Naive thymus-derived CD4-positive, alpha-beta T cell (primary cell): Measurements from ENCODE around the gene ETV6. TPM values are rescaled to one million over a fixed set of nuclear protein-coding genes. Genes with fewer than 3 reads are reported as not detected.

Experiments used
- ATAC-seq: fragments of 150-1000 bp; cut with Tn5 transposase; 2 replicates; pipeline ENCODE4 v1.10.0; 2021; ENCODE audit warnings: mild to moderate bottlenecking, moderate library complexity
- CTCF ChIA-PET: fragments of 350-600 bp; sonication (Branson Sonifier 250); formaldehyde crosslinking; loops from one replicate; lab custom pipeline; 2021; ENCODE audit warnings: antibody characterized with exemption; lab: Charles Lee
- POLR2A ChIA-PET: fragments of 350-600 bp; sonication (Branson Sonifier 250); formaldehyde crosslinking; loops from one replicate; lab custom pipeline; 2021; ENCODE audit warnings: antibody characterized with exemption, inconsistent platforms; lab: Charles Lee
- DNase-seq, 9 donors: peaks; one replicate each; pipeline versions ENCODE4 v3.0.0 to v3.0.0-alpha.2; 2020 to 2022; ENCODE audit warnings: mixed read lengths in 1 of 9
- H3K27ac ChIP-seq: one replicate; pipeline ENCODE4 v1.7.0; 2013; ENCODE audit warnings: mild to moderate bottlenecking, low read depth, low read length, moderate library complexity
- H3K27me3 ChIP-seq, 2 donors: one replicate each; pipeline ENCODE4 v1.7.0; 2013; ENCODE audit warnings: low read length in 2 of 2, mild to moderate bottlenecking in 2 of 2, moderate library complexity in 2 of 2; ENCODE audit not compliant: control insufficient read depth in 2 of 2, insufficient read depth in 2 of 2
- H3K36me3 ChIP-seq, 3 experiments: 1 replicate in 2 of 3; 2 replicates in 1 of 3; pipeline ENCODE4 v1.7.0; 2013; ENCODE audit warnings: low read length in 3 of 3, mild to moderate bottlenecking in 3 of 3, moderate library complexity in 1 of 3; ENCODE audit not compliant: insufficient read depth in 3 of 3, control insufficient read depth in 2 of 3
- H3K4me1 ChIP-seq, 2 donors: one replicate each; pipeline ENCODE4 v1.7.0; 2013; ENCODE audit warnings: low read length in 2 of 2, mild to moderate bottlenecking in 2 of 2, moderate library complexity in 1 of 2; ENCODE audit not compliant: control insufficient read depth in 2 of 2, insufficient read depth in 2 of 2
- H3K4me3 ChIP-seq: 2 replicates; pipeline ENCODE4 v1.7.0; 2013; ENCODE audit warnings: mild to moderate bottlenecking, low read length
- H3K9me3 ChIP-seq, 3 experiments: 1 replicate in 2 of 3; 2 replicates in 1 of 3; pipeline ENCODE4 v1.7.0; 2013; ENCODE audit warnings: low read length in 3 of 3; ENCODE audit not compliant: control insufficient read depth in 2 of 3
- H3K27ac Mint-ChIP-seq, 9 donors: one replicate each; pipeline ENCODE4 v1.8.0; 2020 to 2022; ENCODE audit warnings: mixed read lengths in 9 of 9, mild to moderate bottlenecking in 8 of 9, moderate library complexity in 5 of 9, inconsistent platforms in 2 of 9
- H3K27me3 Mint-ChIP-seq, 5 donors: one replicate each; pipeline ENCODE4 v1.8.0; 2021 to 2022; ENCODE audit warnings: mixed read lengths in 5 of 5, mild to moderate bottlenecking in 1 of 5
- H3K36me3 Mint-ChIP-seq, 5 donors: one replicate each; pipeline ENCODE4 v1.8.0; 2020 to 2022; ENCODE audit warnings: mixed read lengths in 5 of 5, mild to moderate bottlenecking in 3 of 5, inconsistent platforms in 1 of 5
- H3K4me1 Mint-ChIP-seq, 7 donors: one replicate each; pipeline ENCODE4 v1.8.0; 2020 to 2022; ENCODE audit warnings: mixed read lengths in 7 of 7, mild to moderate bottlenecking in 3 of 7, inconsistent platforms in 1 of 7
- H3K4me3 Mint-ChIP-seq, 10 donors: one replicate each; pipeline ENCODE4 v1.8.0; 2020 to 2022; ENCODE audit warnings: mild to moderate bottlenecking in 10 of 10, mixed read lengths in 10 of 10, moderate library complexity in 6 of 10, inconsistent platforms in 2 of 10
- H3K9me3 Mint-ChIP-seq, 11 donors: one replicate each; pipeline ENCODE4 v1.8.0; 2020 to 2022; ENCODE audit warnings: mixed read lengths in 11 of 11, mild to moderate bottlenecking in 4 of 11, inconsistent platforms in 1 of 11, moderate library complexity in 1 of 11
- intact Hi-C, 2 donors: fragments of 100-400 bp; cut with micrococcal nuclease; formaldehyde crosslinking; loops; one replicate each; pipeline ENCODE4 v1.15.1; 2023
- polyA plus RNA-seq, 2 donors: library from polyadenylated mRNA; unstranded; fragments of 300-500 nt; fragmentation: Illumina TruSeq; gene quantifications; one replicate each; pipeline ENCODE4 v1.2.3, GENCODE V29; 2021
- total RNA-seq, 6 experiments: library from RNA in 5 of 6; stranded (reverse) in 5 of 6; gene quantifications; 1 replicate in 5 of 6; 2 replicates in 1 of 6; pipeline ENCODE4 v1.2.3 and lab custom pipeline; 2021 to 2026

The ETV6 gene
- total and polyA plus RNA-seq, 7 experiments from 2014 or later, result 2.2 to 70.3 (median 25.3) TPM

DNA sequence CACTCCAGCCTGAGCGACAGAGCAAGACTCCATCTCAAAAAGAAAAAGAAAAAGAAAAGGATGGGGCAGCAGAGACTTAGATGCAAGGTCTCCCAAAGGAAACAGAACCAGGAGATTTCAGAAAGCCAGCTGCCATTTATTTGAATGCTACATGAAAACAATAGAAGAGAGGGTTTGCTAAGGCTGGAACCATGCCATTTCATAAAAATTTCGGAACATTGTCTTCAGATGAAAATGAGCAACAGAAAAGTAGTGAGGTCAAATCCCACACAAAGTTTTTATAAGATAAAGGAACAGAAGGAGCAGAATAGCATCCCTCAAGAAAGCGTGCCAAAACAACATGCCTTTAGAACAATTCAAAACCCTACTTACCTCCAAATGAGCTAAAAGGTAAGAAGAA, 175.3 kb downstream of the ETV6 start:
- intact Hi-C loops, result no loop called here
- Mint-ChIP-seq H3K27ac (peak overlapping the region in 3 of 9 donors; percentile 14 to 75 (median 55)), H3K36me3 (peaks cover 15 to 27% (median 25%) of the 10 kb centered on the region in 5 donors), H3K4me3 (no peak overlapping the region), H3K4me1 (peaks cover 22 to 42% (median 31%) of the 10 kb centered on the region in 7 donors), H3K9me3 (peaks cover 0 to 2% (median 0%) of the 10 kb centered on the region in 11 donors), H3K27me3 (no peaks in the 10 kb centered on the region)
- ATAC-seq (no peak), DNase-seq (no peak)
- no peaks in the 10 kb centered on the region for H3K27me3 ChIP-seq
- POLR2A ChIA-PET, result interaction anchor here (0.5 kb wide), 1 partner anchor 128 kb away, joined by 3 read pairs; no protein-coding TSS in a partner anchor
- H3K4me3 ChIP-seq, result no peak overlapping the region
- CTCF ChIA-PET, result interaction anchor here (0.7 kb wide), 1 partner anchor 208 kb away, joined by 3 read pairs; no protein-coding TSS in a partner anchor
- H3K9me3 ChIP-seq, result no peaks in the 10 kb centered on the region
- H3K4me1 ChIP-seq, result peaks cover 0 to 10% of the 10 kb centered on the region in 2 donors
- H3K27ac ChIP-seq, result no peak overlapping the region
- H3K36me3 ChIP-seq, result peaks cover 0 to 15% (median 0%) of the 10 kb centered on the region in 3 experiments

DNA sequence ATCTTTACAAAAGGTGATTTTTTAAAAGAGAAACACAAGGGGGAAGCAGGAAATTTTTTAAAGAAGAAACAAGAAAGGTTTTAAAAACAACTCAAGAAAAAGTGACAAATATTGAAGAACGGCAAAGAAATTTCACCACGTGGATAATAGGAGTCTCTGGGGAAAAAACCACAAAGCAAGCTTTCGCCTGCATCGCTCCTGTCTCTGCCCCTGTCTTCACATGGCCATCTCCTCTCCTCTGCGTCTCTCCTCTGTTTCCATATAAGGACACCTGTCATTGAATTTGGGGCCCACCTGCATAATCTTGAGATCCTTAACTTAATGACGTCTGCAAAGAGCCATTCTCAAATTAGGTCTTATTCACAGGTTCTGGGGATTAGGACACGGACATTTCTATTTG, 175.8 kb downstream of the ETV6 start:
- CTCF ChIA-PET, result interaction anchor here (0.7 kb wide), 2 partner anchors 51 to 208 kb away, joined by 3 to 4 read pairs; no protein-coding TSS in a partner anchor
- H3K9me3 ChIP-seq, result no peaks in the 10 kb centered on the region
- Mint-ChIP-seq H3K9me3 (peaks cover 0 to 2% (median 0%) of the 10 kb centered on the region in 11 donors), H3K36me3 (peaks cover 15 to 27% (median 25%) of the 10 kb centered on the region in 5 donors), H3K27me3 (no peaks in the 10 kb centered on the region), H3K27ac (peak overlapping the region in 3 of 9 donors; percentile 14 to 75 (median 55)), H3K4me1 (peaks cover 22 to 42% (median 31%) of the 10 kb centered on the region in 7 donors), H3K4me3 (no peak overlapping the region)
- DNase-seq (no peak), ATAC-seq (no peak)
- intact Hi-C loops, result no loop called here
- H3K4me3 ChIP-seq, result no peak overlapping the region
- no peak overlapping the region for H3K27ac ChIP-seq
- H3K4me1 ChIP-seq, result peaks cover 0 to 10% of the 10 kb centered on the region in 2 donors
- POLR2A ChIA-PET, result no interaction called here
- H3K36me3 ChIP-seq, result peaks cover 0 to 15% (median 0%) of the 10 kb centered on the region in 3 experiments
- no peaks in the 10 kb centered on the region for H3K27me3 ChIP-seq

DNA sequence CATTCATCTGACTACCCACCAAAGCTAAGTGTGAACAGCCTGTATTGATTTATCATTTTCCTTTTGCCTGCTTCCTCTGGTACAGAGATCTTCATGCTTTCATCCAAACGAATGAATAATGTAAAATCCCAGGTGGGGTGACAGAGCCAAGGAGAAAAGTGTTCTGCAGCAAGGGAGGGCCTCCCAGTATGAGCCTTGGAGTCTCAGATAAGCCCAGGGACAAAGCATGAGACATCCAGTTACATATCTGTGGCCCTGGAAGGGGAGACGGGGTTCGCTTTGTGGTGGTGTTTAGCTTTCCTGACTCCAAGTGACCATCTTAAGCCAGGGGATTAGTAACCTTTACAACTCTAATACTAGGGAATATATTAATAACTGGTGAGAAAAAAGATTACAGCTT, 177.1 kb downstream of the ETV6 start:
- CTCF ChIA-PET, result no interaction called here
- no peak overlapping the region for H3K4me3 Mint-ChIP-seq
- POLR2A ChIA-PET, result no interaction called here

DNA sequence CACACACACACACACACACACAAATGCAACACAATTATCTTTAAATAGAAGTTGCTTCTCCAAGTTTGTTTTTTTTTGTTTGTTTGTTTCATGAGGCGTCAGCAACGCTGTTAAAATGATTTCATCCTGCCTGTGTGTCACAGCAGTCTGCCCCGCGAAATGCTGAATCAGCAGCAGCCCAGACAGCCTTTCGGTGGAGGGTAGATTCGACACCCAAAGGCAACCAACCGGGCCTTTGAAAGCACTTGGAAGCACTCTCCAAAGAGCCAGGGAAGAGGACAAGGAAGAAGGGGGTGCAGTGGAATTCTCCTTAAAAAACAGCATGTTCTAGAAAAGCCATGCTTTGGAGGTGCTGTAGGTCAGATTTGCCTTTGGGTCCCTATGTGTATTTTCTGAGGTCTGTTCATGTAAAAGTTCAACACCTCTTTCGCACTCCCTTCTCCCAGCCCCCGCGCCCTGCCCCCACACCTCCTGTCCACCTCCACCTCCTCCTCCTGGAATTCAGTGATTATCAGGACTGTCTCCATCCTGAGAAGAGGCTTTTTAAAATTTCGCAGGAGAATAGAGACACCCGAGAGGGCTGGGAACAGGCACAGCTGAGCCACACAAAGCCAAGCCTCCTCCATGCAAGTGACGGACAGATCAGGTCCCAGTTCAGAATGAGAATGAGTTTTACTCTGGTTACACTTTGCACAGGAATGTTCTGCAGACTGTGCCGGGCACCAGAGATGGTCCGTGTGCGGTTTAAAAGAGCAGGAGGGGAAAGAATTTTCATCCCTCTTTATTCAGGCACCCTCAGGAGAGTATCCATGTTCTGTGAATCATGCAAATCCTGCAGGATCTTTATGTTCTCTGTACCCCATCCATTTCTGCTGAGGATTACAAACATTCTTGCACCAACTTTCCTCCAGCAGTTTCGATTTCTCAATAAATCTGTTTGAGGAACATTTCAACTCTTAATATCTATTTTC, 177.9 kb downstream of the ETV6 start:
- no peak overlapping the region for H3K4me3 ChIP-seq
- Mint-ChIP-seq H3K36me3 (peaks cover 9 to 29% (median 19%) of the 10 kb centered on the region in 5 donors), H3K27me3 (no peaks in the 10 kb centered on the region), H3K9me3 (no peaks in the 10 kb centered on the region), H3K4me3 (no peak overlapping the region), H3K4me1 (peaks cover 9 to 34% (median 24%) of the 10 kb centered on the region in 7 donors), H3K27ac (peak overlapping the region in 1 of 9 donors; percentile 54)
- no peaks in the 10 kb centered on the region for H3K4me1 ChIP-seq
- DNase-seq (no peak), ATAC-seq (peak; percentile 62)
- POLR2A ChIA-PET, result no interaction called here
- H3K9me3 ChIP-seq, result no peaks in the 10 kb centered on the region
- intact Hi-C loops, result no loop called here
- no peaks in the 10 kb centered on the region for H3K27me3 ChIP-seq
- no peak overlapping the region for H3K27ac ChIP-seq
- peaks cover 0 to 15% (median 0%) of the 10 kb centered on the region in 3 experiments for H3K36me3 ChIP-seq
- CTCF ChIA-PET, result no interaction called here

More for the DNA sequence above, 177.1 kb downstream of the ETV6 start:
- Mint-ChIP-seq H3K27ac (no peak overlapping the region), H3K36me3 (peaks cover 15 to 27% (median 21%) of the 10 kb centered on the region in 5 donors), H3K4me1 (peaks cover 17 to 37% (median 29%) of the 10 kb centered on the region in 7 donors), H3K9me3 (peaks cover 0 to 2% (median 0%) of the 10 kb centered on the region in 11 donors), H3K27me3 (no peaks in the 10 kb centered on the region)
- H3K4me3 ChIP-seq, result no peak overlapping the region
- no peak overlapping the region for H3K27ac ChIP-seq
- H3K9me3 ChIP-seq, result no peaks in the 10 kb centered on the region
- H3K27me3 ChIP-seq, result no peaks in the 10 kb centered on the region
- intact Hi-C loops, result no loop called here
- H3K36me3 ChIP-seq, result peaks cover 0 to 15% (median 0%) of the 10 kb centered on the region in 3 experiments
- ATAC-seq (no peak), DNase-seq (no peak)
- H3K4me1 ChIP-seq, result peaks cover 0 to 7% of the 10 kb centered on the region in 2 donors

DNA sequence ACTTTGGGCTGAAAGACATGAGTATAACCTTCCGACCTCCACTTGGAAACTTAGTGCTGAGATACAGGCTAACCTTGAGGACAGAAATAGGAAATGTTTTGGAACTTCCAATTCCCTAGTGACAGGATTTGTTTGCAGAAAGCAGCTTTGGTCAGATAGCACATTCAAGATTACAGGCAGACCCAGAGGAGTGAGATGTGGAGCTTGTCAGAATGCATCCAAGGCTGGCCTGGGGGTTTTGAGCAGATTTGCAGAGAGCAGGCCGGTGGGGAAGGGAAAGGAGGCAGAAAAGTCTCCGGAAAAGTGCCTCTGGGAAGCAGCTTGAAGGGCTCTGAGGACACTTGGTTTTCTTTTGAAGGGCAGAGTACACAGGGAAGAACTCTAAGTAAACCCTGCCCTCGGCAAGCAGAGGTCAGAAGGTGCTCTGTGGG, 180.3 kb downstream of the ETV6 start:
- intact Hi-C loops, result loop anchor here in 1 of 2 donors (10.0 kb wide), 1 partner anchor 175 kb away; no protein-coding TSS in a partner anchor
- ATAC-seq, result no peak
- no peak overlapping the region for H3K27ac ChIP-seq

DNA sequence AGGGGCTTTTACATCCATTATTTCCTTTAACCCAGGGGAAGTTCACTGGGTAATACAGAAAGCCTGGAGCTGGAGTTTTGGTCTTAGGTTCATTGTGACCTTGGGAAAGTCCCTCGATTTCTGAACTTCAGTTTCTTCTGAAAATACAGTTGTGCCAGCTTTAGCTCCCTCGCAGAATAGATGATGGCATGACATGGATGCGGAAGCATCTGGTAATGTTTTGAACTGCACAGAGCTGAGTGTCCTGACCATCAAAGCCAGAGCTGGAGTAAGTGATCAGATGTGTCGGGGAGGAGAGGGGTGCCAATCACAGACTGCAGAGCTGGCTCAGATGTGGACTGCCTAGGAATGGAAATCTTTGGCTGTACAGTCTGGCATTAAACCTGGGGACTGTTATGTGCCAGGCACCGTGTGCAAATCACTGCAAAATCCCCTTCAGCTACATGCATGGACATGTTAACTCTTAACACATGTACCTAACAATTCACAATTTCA, 180.9 kb downstream of the ETV6 start:
- ChIA-PET POLR2A (interaction anchor here (0.6 kb wide), 1 partner anchor 571 kb away, joined by 3 read pairs; no protein-coding TSS in a partner anchor), CTCF (interaction anchor here (0.6 to 1.0 kb wide), 2 partner anchors 241 to 647 kb away, joined by 3 to 4 read pairs; no protein-coding TSS in a partner anchor)
- Histone ChIP-seq H3K27ac (no peak overlapping the region), H3K4me1 (no peaks in the 10 kb centered on the region), H3K9me3 (no peaks in the 10 kb centered on the region), H3K36me3 (peaks cover 0 to 15% (median 0%) of the 10 kb centered on the region in 3 experiments), H3K4me3 (no peak overlapping the region), H3K27me3 (no peaks in the 10 kb centered on the region)
- intact Hi-C loops, result loop anchor here in 1 of 2 donors (10.0 kb wide), 1 partner anchor 174 kb away; no protein-coding TSS in a partner anchor
- Mint-ChIP-seq H3K27me3 (no peaks in the 10 kb centered on the region), H3K4me3 (no peak overlapping the region), H3K36me3 (peaks cover 6 to 30% (median 22%) of the 10 kb centered on the region in 5 donors), H3K27ac (no peak overlapping the region), H3K9me3 (no peaks in the 10 kb centered on the region), H3K4me1 (peaks cover 8 to 37% (median 18%) of the 10 kb centered on the region in 7 donors)
- DNase-seq (no peak), ATAC-seq (peak; percentile 16)

More for the DNA sequence above, 180.3 kb downstream of the ETV6 start:
- no peak overlapping the region for H3K4me3 ChIP-seq
- ChIA-PET CTCF (no interaction called here), POLR2A (interaction anchor here (0.6 kb wide), 1 partner anchor 571 kb away, joined by 3 read pairs; no protein-coding TSS in a partner anchor)
- no peak overlapping the region for H3K4me3 Mint-ChIP-seq
- DNase-seq, result no peak
- no peaks in the 10 kb centered on the region for H3K27me3 ChIP-seq
- peaks cover 8 to 39% (median 19%) of the 10 kb centered on the region in 7 donors for H3K4me1 Mint-ChIP-seq
- H3K36me3 Mint-ChIP-seq, result peaks cover 6 to 34% (median 23%) of the 10 kb centered on the region in 5 donors
- H3K4me1 ChIP-seq, result no peaks in the 10 kb centered on the region
- H3K27ac Mint-ChIP-seq, result no peak overlapping the region
- no peaks in the 10 kb centered on the region for H3K9me3 Mint-ChIP-seq
- H3K9me3 ChIP-seq, result no peaks in the 10 kb centered on the region
- no peaks in the 10 kb centered on the region for H3K27me3 Mint-ChIP-seq
- peaks cover 0 to 15% (median 0%) of the 10 kb centered on the region in 3 experiments for H3K36me3 ChIP-seq
